Embryonic facial prominence (tissue), 1 donor: Measurements from ENCODE around the gene CEP72.
"Not testable (repeated sequence)": the region's sequence is repeated elsewhere in the genome, so short reads cannot be mapped to it uniquely, and the experiment has no call there.

ENCODE experiments used
- DNase-seq: peaks from one replicate; pipeline ENCODE4 v3.0.0-alpha.2; 2016; ENCODE audit errors: extremely low spot score

The CEP72 gene

DNA sequence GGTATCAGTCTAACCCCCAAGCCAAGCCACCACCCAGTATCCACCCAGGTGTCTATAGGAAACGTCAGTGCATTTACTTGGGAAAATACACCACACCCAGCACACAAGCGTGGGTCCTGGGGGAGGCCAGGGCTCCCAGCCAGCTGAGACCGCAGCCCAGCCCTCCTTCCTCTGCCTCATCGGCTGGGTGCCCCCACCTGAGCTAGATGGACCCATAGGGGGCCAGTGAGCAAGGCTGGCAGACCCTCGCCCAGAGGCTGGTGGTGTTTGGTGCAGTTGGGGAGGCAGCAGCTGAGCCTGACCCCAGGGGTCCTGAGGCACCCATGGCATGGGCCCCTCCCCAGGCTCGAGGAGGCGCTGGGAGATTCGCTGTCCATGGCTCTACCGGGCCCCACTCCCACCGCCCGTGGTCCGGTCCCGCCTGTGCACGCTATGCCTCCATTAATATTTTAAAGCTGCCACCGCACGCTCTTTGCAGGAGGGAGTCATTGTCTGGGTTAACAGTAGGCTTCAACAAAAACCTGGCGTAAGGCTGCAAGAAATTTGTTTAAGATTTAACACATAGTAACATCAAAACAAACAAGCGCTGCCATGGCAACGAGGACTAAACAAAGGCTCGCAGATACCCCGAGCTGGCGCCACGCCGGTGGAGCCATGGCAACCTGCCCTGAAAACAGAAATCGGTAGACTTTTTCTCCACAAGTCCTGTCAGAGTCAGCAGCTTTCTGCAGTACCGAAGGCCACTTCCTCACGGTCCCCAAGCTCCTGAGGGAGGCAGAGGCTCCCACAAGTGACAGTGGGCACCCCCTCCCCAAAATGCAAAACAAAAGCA is 60.4 kb downstream of the CEP72 start:
- DNase-seq: peak; percentile 90

DNA sequence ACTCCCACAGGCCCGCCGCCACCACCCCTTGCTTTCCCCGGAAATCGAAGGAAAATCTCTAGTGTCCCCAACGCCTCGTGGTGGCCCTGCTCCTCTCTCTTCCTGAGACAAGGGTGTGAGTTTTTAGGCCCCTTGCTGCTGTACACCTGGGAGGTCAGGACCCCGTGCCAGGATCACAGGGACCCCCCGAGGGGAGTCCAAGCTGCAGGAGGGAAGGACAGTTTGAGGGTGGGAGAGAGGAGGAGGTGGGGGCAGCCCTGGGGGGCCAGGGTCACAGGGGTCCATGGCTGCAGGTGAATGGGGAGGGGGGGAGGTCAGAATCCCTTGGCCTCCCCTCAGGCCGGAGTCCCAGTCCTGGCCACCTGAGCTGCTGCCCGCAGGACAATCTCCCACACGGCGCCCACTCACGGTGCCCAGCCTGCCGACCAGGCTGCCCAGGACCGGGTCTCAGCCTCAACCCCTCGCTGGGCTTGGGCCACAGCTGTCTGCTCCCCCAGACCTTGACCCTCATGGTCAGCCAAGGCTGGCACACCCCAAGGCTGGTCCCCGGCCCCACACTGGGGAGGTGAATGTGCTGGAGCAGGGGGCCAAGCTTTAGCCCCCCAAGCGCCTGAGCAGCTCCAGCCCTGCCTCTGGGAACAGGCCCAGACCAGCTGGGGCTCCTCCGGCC is 61.2 kb downstream of the CEP72 start:
- DNase-seq: no peak

DNA sequence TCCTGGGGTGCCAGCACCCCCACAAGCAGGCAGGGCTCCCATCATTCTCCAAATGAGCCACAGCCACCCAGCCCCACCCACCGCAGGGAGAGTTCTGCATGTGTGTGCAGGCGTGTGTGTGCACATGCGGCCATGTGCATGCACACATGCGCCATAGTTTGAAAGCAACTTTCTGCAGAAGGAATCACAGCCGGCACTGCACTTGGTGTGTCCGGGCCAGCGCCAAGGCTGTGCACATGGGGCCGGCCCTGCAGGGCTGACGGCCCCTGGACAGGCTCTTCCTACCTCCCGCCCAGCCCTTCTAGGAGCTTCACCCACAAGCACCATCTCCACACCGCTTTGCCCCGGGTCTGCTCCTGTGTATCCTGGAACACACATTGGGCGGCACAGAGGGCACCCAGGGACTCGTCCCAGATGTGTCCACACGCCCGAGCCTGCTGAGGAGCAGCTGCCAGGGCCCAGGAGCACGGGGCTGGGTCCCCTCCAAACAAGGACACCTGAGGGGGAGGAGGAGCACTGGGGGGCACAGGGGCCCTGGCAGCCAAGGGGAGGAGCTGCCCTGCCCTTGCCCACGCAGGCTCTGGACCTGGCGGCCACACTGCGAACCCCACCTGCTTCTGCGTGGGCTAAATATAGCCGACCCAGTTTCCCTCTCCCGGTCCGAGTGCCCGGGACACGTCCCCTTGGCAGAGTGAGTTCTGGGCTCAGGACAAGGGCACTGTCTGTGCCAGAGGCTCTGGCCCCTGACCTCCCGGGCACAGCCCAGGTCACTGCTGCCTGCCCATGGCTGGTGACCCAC is 61.9 kb downstream of the CEP72 start:
- DNase-seq: no peak

DNA sequence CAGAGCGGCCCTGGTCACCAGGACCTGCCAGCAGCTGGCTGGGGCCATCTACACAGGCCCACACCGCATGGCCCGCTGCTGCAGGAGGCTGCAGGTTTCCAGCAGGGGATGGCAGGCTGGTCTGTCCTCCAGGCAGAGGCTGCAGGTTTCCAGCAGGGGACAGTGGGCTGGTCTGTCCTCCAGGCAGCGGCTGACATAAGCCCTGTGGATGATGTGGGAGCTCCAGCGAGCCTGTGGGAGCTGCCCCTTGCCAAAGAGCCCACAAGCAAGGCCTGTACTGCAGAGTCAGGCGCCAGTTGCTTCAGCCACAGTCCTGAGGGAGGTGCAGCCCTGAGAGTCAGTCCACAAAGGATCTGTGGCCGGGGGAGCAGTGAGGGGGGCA is 62.5 kb downstream of the CEP72 start:
- no peak for DNase-seq

DNA sequence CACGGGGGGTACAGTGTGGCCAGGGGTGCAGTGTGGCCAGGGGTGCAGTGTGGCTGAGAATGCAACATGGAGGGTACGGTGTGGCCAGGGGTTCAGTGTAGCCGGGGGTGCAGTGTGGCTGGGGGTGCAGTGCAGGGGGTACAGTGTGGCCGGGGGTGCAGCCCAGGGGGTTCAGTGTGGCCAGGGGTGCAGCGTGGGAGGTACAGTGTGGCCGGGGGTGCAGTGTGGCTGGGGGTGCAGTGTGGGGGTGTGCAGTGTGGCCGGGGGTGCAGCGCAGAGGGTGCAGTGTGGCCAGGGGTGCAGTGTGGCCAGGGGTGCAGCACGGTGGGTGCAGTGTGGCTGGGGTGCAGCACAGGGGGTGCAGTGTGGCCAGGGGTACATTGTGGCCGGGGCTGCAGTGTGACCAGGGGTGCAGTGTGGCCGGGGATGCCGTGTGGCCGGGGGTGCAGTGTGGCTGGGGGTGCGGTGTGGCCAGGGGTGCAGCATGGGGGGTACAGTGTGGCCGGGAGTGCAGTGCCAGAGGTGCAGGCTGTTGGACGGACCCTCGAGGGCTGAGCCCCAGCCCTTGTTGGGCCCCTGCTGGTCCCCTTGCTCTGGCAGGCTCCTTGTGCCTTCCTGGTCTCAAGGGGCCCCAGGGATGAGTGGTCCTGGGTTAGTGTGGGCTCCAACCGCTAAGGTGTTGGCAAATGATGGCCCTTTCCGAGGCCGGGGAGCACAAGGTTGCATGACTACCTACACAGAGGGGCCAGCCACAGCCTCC is 63.2 kb downstream of the CEP72 start:
- DNase-seq: no peak

DNA sequence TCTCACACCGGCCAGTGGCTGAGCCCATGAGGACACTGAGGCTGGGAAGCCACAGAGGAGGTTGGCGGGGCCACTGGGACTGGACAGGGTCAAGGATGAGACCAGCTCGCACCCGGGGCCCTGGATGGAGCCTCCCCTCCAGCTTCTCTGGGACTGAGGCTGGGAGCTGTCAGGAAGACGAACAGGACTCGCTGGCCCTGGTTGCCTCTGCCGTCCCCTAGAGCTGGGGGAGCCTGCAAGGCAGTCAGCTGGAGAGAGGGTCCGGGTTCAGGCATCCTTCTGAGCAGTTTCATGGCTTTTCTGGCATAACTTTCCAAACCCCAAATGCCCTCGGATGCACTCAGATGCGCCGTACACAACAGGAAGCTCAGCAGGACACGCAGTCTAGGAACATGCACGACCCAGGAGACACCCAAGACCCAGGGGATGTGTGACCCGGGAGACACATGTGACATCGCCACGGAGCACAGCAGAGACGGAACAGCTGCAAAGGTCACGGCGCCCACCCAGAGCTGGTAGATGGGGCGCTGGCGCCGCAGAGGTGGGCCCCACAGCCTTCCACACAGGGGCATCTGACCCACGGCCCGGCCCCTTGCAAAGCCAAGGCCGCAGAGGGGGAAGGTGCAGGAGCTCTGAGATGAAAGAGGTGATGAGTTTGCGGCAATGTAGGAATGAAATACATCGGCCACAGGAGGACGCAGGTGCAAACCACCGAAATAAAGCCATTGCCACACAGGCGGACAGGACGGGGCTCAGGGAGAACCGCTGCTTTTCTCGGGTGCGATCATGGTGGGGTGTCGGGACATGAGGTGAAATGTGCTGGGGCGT is 63.9 kb downstream of the CEP72 start:
- no peak for DNase-seq

DNA sequence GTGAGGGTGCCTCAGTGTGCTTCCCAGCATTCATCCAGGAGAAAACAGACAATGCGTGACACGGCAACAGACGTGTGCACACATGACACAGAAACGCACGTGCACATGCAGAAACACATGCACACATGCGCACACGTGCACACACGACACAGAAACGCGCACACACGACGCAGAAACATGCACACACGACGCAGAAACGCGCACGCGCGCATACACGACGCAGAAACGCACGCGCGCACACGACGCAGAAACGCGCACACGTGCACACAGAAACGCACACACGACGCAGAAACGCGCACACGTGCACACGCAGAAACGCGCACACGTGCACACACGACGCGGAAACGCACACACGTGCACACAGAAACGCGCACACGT is 64.5 kb downstream of the CEP72 start:
- DNase-seq: no peak

DNA sequence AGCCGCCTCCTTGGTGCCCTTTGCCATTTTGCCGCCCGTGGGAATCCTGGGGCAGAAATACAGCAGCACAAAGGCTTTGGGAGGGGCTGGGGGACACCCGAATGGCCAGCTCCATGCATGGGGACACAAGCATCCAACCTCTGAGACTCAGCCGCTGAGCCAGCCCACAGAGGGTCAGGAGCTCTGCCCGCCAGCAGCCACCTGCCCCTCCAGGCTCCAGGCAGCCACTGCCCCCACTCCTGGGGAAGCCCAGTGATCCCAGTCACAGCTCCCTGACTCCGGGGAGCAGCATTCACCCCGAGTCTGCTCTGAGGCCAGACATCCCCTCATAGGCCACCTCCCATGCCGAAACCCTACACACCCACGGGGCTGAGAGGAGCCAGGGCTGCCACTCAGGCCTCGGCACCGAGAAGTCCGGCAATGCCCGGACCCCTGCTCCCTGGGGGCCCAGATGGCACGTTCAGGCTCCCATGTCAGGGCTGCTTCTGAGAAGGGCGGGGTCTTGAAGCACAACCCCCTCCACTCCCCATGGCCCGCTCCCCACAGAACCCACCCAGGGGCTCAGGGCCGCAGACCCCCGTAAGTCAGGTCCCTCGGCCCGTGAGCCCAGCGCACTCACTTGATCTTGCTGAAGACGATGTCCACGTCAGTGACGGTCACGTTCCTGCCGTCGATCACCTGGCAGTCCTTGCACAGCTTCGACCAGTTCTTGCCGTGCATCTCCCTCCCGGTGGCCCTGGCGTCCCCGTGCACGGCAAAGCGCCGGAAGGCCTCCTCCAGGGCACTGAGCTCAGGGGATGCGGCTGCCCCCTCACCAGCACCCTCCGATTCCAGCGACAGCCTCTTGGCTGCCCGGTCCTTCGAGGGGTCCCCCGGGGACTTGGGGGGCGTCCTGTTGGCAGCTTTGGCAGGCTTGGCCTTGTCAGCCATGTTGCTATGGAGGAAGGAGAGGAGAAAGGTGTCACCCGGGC is 65.3 kb downstream of the CEP72 start:
- no peak for DNase-seq

DNA sequence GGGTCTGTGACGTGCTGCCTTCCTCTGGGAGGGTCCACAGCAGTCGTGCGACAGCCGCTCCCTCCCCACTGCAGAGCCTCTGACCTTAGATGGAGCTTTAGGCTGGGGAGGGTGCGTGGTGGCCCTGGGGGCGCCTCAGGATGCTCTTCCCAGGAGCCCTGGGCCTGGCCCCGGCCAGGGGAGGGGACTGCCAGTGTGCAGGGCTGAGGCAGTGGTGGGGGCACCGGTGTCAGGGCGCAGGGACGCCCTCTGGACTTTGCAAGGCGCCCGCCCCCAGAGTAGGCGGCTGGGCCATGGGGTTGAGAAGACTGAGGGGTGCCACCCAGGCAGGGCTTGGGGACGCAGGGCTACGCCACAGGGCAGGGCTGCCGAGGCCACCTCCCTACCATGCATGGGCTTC is 66.4 kb downstream of the CEP72 start:
- not testable (repeated sequence) for DNase-seq

DNA sequence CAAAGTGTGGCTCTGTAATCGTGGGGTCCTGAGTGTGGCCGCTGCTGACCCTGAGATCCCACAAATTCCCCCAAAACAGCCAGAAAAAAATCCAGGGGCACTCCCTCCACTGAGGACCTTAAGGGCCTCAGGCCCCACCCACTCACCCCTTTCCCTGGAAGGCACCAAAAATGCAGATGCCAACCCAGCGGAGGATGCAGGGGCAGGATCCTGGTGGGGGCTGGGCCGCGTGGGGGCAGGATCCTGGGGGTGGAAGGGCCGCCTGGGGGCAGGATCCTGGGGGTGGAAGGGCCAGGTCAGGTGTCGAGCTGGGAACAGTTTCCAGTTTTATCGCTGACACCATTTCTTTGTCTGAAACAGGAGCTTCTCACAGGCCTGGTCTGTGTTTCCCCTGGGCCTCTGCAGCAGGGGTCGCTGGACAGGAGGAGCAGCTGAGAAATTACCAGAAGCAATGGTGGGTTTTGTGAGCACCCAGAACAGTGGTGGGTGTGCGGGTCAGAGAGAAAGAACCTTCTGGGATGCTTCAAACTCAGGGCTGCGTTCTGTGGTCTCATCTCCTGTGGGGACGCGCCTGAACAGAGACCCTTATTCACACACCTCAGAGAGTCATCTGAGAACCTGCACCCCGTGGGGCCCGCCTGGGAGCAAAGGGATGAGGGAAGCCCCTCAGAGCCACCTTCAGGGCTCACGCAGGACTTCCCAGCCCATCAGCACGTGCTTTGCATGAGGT is 67.2 kb downstream of the CEP72 start:
- not testable (repeated sequence) for DNase-seq

DNA sequence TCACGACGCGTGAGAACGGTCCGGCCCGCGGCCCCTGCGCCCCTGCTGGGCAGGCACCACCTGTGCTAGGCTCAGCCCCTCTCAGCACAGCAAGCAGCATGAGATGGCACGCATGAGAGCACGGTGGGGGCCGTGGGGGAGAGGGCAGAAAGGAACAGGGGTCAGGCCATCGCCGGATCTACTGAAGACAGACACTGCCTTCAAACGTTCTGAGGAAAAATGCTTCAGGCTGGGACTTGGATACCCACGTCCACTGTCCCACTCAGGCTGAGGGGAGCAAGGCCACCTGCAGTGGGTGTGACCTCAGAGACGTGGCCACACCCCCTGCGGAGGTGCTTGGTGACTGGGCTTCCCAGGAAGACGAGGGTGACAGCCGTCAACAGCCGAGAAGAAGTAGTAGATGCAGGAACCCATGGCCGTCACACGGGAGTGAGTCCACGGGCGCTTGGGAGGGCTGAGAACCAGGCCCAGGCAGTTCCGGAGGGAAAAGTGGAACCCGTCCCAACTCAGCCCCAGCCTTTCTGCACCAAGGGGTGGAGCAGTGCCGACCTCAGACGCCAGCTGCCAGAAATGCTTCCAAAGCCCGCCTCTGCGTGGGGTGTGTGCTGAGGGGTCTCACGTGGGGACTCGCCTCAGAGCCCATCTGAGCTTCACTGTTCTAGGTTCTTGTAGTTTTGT is 68.1 kb downstream of the CEP72 start:
- not testable (repeated sequence) for DNase-seq

DNA sequence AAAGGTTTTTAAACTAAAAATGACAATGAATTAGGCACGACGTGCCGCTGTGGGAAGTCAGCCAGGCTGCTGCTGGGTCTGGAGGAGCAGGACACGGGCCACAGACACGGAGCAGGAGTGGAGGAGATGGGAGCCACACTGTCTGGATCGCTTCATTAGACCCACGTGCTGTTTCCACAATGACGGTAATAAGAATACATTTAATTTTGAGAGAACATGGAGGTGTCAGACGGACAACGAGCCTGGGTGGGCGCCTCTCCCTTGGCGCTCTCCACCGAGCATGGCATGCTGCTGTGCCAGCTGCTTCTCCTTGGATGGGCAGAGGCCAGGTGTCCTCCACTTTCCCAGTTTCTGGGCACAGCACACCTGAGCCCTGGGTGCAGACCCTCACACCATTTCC is 68.7 kb downstream of the CEP72 start:
- DNase-seq: not testable (repeated sequence)

DNA sequence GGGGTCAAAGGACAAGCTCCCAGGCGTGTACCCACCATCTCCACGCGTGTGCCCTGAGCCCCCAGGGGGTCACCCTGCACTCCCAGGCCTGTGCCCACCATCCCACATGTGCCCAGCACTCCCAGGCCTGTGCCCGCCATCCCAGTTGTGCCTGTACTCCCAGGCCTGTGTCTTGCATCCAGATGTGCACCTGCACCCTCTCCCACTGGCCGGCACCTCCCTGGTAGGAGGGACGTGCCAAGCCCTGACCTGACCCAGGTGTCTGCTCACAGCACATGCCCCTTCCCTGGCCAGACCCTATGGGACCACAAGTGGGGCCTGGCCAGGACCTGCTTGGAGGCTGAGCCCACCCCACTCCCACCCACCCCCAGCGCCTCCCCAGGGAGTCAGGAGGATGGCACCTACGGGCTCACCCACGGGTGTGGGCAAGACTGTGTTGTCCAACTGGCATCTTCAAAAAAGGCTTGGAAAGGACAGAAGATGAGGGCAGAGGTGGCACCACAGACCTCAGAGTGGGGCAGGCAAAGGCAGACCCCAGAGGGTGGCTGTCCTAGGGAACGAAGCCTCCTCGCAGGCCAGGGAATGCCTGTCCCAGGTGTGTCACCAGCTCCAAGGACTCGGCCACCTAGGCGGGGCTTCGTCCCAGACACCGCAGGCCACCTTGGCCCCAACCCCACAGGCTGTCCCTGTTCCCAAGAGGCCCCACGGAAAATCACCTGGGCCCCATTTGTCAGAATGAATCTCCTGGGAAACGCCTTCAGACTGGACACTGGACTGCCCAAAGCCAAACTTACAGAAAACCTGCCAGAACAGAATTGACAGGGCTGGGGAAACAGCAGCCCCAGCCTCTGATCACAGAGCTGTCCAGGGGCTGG is 69.4 kb downstream of the CEP72 start:
- not testable (repeated sequence) for DNase-seq

DNA sequence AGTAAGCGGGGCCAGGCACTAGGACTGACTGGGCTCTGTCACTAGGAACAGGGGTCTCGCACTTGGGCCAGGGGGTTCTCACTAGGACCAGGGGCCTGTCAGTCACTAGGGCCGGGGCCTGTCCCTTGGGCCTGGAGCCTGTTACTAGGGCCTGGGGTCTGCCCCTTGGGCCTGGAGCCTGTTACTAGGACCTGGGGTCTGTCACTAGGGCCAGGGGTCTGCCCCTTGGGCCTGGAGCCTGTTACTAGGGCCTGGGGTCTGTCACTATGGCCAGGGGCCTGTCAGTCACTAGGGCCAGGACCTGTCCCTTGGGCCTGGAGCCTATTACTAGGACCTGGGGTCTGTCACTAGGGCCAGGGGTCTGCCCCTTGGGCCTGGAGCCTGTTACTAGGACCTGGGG is 70.1 kb downstream of the CEP72 start:
- DNase-seq: not testable (repeated sequence)

DNA sequence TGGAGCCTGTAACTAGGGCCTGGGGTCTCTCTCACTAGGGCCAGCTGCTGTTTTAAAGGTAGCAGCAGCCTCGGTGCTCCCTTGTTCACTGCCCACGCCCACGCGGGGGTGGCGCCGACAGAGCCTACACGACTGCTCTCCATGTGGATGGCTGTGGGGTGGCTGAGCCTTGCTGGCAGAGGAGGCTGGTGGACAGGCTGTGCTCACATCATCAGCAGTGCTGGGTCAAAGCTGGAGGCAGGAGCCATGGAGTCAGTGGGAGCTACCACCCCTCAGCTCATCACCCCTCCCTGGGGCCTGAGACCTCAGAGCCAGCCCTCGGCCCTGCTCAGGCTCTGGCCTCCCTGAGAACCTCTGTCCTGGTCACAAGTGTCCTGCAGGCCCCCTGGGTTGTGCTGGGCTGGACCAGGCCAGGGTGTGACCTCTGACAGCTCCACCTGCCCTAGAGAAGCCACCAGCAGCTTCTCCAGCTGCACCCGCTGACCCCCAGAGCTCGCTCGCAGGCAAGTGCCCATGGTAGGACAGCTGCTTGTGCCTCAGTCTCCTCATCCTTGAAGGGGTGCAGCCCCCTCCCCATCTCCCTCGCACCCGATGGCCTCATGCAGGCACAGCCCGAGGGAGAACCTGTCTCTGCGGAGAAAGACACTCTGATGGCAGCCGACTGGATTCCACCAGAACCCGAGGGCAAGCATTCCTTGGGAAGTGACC is 70.7 kb downstream of the CEP72 start:
- not testable (repeated sequence) for DNase-seq

DNA sequence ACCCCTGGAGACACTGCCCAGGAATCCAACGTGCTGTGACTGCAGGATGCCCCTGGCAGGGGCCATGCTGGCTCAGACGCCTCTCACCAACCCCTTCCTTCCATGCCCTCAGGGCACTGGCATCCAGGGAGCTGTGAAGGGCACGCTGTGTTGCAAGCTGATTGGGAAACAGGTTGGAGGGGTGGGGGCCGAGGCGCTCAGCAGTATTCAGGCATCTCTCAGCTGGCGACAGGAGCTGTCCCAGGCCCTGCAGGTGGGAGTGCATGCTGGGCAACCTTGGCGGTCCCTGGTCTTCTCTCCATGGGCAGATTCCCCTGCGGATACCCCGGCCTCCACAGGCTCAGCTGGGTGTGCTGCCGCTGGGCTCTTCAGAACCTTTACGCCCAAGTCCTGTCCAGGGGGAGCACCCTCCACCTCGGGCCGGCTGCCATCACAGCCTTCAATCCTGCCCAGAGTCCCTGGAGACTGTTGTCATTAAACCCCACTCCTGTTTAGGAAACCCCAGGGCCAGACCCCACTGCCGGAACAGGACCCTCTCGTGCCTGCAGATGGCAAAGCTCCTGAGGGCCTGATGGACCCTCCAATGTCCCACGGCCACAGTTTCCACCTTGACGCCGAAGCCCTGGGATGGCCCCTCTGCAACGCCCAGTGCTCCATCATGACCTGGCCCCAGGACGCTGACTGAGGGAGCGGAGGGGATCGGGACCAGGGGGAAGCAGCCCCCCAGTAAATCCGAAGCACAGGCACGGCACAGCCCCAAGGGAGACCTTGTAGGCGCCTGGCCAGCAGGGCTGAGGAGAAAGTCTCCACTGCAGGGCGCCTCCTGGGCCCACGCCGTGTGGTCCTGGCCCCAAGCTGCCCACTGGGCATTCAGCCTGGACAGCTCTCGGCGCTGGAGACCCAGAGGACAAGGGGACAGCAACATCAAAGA is 71.7 kb downstream of the CEP72 start:
- DNase-seq: no peak
